Muscle of back (tissue), 11 donors: ENCODE data around the gene WDR54. TPM values are rescaled to one million over a fixed set of nuclear protein-coding genes. Genes with fewer than 3 reads are reported as not detected.
"Not testable (repeated sequence)": the region's sequence is repeated elsewhere in the genome, so short reads cannot be mapped to it uniquely, and the experiment has no call there.

Experiments
- DNase-seq, 3 donors: peaks; one replicate each; pipeline versions ENCODE4 v3.0.0 to v3.0.0-alpha.2; 2013
- polyA plus RNA-seq, 10 donors: library from polyadenylated mRNA; unstranded; fragments of 120-200 nt; gene quantifications; one replicate each; pipeline ENCODE4 v1.2.1, GENCODE V29; 2013; ENCODE audit not compliant: insufficient read length in 10 of 10

The WDR54 gene
- polyA plus RNA-seq, 10 donors = 7.8 to 17.2 (median 9.9) TPM

- no peak for DNase-seq
These were observed 21.7 kb upstream of the WDR54 start for GRCh38 chr2:74399785-74400184.

GRCh38 chr2:74401891-74402290, 19.6 kb upstream of the WDR54 start:
- DNase-seq = no peak

- no peak for DNase-seq
These were observed 15.5 kb upstream of the WDR54 start for GRCh38 chr2:74406035-74406434.

GRCh38 chr2:74407682-74408081, 13.8 kb upstream of the WDR54 start:
- DNase-seq = no peak

- DNase-seq = peak; percentile 31 to 85 (median 79)
These were observed 8.4 kb upstream of the WDR54 start for GRCh38 chr2:74413001-74413698.

GRCh38 chr2:74414441-74414840, 7.1 kb upstream of the WDR54 start:
- no peak for DNase-seq

- peak; percentile 39 to 88 (median 59) for DNase-seq
These were observed 6.4 kb upstream of the WDR54 start for GRCh38 chr2:74414881-74415761.

GRCh38 chr2:74415762-74416395, 5.7 kb upstream of the WDR54 start:
- DNase-seq = no peak

- no peak for DNase-seq
These were observed 4.8 kb upstream of the WDR54 start for GRCh38 chr2:74416778-74417177.

GRCh38 chr2:74417197-74417596, 4.3 kb upstream of the WDR54 start:
- no peak for DNase-seq

GRCh38 chr2:74417763-74418162, 3.8 kb upstream of the WDR54 start:
- no peak for DNase-seq

GRCh38 chr2:74418312-74418711, 3.2 kb upstream of the WDR54 start:
- no peak for DNase-seq

GRCh38 chr2:74419345-74419744, 2.2 kb upstream of the WDR54 start:
- no peak for DNase-seq

GRCh38 chr2:74420006-74420405, 1.5 kb upstream of the WDR54 start:
- no peak for DNase-seq

GRCh38 chr2:74420443-74421103, 957 bp upstream of the WDR54 start:
- DNase-seq = not testable (repeated sequence)

- no peak for DNase-seq
These were observed 1.9 kb downstream of the WDR54 start for GRCh38 chr2:74423231-74424095.

GRCh38 chr2:74424139-74424992, 2.8 kb downstream of the WDR54 start:
- DNase-seq = no peak

- no peak for DNase-seq
These were observed 3.5 kb downstream of the WDR54 start for GRCh38 chr2:74424995-74425406.

GRCh38 chr2:74425523-74425922, 4.0 kb downstream of the WDR54 start:
- no peak for DNase-seq

GRCh38 chr2:74426181-74426758, 4.7 kb downstream of the WDR54 start:
- no peak for DNase-seq
